ENCODE data around the gene ADCK2.

DNA sequence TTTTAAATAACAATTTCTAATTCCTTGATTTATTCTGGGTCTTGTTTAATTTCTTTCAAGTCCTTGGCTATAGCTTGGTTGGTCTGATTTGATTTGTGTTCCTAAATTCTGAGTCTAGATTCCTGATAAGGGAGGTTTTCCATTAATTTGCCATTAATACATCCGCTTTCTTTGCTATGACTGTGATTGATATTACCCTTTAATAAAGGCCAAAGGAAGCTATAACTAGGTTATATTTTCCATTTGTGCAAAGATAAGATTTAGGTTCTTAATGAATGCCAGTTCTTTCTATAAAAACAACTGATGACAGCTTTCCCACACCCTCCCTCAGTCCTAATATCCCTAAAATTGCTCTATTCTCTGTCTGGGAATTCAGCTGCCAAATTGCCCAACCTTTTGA is 52.0 kb downstream of the ADCK2 start:
- TF ChIP-seq POLR2A (IDR thresholded peaks at IDR 0.05): no peak
- TF ChIP-seq, protein P1, sequence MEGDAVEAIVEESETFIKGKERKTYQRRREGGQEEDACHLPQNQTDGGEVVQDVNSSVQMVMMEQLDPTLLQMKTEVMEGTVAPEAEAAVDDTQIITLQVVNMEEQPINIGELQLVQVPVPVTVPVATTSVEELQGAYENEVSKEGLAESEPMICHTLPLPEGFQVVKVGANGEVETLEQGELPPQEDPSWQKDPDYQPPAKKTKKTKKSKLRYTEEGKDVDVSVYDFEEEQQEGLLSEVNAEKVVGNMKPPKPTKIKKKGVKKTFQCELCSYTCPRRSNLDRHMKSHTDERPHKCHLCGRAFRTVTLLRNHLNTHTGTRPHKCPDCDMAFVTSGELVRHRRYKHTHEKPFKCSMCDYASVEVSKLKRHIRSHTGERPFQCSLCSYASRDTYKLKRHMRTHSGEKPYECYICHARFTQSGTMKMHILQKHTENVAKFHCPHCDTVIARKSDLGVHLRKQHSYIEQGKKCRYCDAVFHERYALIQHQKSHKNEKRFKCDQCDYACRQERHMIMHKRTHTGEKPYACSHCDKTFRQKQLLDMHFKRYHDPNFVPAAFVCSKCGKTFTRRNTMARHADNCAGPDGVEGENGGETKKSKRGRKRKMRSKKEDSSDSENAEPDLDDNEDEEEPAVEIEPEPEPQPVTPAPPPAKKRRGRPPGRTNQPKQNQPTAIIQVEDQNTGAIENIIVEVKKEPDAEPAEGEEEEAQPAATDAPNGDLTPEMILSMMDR (IDR thresholded peaks at IDR 0.05 in 4 of 5, conservative IDR thresholded peaks at IDR 0.05 in 1 of 5): no peak
